Iris pigment epithelial cell (primary cell): ENCODE data around the gene PDZRN3.
A peak's percentile ranks its signal among the peaks of the same experiment; 100 is the strongest.

Experiments used
- DNase-seq: peaks from one replicate; pipeline ENCODE4 v3.0.0-alpha.2; 2011; ENCODE audit warnings: low read depth

Gene PDZRN3

GRCh38 chr3:73622091-73622805 lies 2.5 kb downstream of the PDZRN3 start:
- DNase-seq: no peak

GRCh38 chr3:73621388-73621787 lies 3.4 kb downstream of the PDZRN3 start:
- DNase-seq: no peak

- no peak for DNase-seq
These were observed 6.3 kb downstream of the PDZRN3 start for GRCh38 chr3:73618461-73618860.

- no peak for DNase-seq
These were observed 8.7 kb downstream of the PDZRN3 start for GRCh38 chr3:73616056-73616455.

DNA sequence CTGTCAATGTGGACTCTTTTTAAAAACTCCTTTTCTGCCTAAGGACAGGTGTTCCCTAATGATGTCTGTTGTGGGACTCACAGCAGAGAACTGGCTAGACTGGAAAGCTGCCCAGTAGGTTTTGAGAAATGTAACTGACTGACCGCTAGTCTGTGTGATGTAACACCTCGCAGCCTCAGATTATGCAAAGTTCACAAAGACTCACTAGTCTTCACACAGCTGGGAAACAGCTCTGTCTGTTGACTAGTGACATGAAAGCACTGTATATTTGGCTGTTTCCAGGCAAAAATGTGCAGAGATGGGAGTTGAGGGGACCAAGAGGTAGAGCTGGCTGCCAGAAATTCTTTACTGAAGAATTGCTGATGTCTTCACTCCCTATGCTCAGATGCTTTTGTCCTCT lies 10.3 kb downstream of the PDZRN3 start:
- peak; percentile 77 for DNase-seq

DNA sequence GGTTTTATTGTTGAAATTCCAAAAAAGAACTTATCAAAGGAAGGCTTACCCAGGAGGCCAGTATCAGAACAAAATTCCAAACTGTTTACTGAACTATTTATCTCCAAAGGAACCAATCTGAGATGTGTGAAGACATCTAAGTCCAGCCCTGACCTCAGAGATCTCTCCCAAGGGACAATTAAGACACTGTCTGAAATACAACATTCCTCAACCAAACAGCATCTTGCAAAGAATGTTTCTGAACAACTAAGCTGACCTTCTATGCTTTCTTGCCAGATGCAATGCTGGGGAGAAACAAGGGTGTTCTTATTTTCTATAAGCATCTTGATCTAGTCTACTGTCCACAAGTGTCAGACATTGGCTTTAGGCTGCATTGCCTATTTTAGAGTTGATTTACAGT lies 13.6 kb downstream of the PDZRN3 start:
- DNase-seq: no peak

DNA sequence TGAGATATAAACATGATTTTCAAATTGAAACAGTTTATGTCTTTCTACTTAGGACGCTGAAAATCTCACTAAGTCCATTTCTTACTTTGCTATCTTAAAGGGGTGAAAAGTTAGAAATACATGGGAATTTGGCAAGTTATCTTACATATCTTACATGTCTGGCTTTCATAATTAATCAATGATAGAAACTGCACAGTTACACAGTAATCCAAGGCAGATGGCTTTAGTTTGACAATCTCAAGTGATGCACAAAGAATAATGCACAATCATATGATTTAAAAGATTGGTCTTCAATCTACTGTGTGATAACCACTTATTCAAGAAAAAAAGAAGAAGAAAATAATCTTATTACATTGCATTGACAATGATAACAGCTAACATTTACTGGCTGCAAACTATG lies 14.2 kb downstream of the PDZRN3 start:
- no peak for DNase-seq

GRCh38 chr3:73609655-73610054 lies 15.1 kb downstream of the PDZRN3 start:
- no peak for DNase-seq

DNA sequence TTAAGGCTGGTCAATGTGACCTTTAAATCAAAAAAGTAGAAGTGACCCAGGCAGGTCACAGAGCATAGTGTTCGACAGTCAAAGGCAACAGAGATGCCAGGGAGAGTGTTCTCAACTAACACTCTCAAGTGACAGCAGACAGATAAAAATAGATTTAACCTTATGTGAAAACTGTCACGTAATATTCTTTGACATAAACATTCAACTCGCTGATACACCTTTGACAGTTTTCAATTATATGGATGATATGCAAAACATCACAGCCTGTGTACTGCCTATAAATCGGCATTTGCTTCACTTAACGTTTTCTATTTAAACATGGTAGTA lies 15.5 kb downstream of the PDZRN3 start:
- no peak for DNase-seq

DNA sequence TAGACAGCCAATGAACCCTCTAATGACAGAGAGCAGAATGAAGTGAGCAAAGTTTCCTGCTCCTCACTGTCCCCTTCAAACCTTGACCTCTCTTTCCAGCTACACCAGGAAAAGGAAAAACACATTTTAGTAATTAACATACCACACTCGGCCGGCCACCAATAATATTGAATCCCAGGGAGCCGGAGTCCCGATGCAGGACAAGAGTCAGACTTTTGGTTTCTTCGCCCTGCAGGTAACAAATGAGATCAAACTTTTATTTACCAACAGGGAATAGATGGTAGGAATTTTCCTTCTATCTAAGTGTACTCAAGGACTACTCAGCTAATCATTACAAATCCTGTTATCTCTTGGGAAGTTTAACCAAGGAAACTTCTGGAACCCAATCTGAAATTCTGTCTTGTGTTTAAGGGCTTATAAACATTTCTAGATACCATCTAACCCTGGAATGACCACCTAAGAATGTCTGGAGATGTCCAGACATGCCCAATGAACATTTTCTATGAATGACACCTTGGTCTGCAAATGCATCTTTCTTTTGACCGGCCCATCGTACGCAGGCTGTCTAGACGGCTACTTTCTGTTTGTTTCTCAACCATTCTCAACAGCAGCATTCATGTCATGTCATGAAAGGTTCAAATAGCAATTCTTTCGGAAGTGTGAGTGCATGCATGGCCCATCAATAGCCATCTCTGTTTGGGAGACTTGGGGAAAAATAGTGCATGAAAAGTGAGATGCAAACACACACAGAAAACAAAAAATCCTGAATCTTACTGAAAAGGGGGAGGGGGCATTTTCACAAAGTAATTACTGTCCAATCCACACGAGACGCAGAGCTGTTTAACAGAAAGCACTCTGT lies 16.1 kb downstream of the PDZRN3 start:
- no peak for DNase-seq

GRCh38 chr3:73605861-73606260 lies 18.9 kb downstream of the PDZRN3 start:
- no peak for DNase-seq

- DNase-seq: peak; percentile 58
These were observed 19.3 kb downstream of the PDZRN3 start for GRCh38 chr3:73605412-73605811.

GRCh38 chr3:73604451-73604850 lies 20.3 kb downstream of the PDZRN3 start:
- DNase-seq: no peak

DNA sequence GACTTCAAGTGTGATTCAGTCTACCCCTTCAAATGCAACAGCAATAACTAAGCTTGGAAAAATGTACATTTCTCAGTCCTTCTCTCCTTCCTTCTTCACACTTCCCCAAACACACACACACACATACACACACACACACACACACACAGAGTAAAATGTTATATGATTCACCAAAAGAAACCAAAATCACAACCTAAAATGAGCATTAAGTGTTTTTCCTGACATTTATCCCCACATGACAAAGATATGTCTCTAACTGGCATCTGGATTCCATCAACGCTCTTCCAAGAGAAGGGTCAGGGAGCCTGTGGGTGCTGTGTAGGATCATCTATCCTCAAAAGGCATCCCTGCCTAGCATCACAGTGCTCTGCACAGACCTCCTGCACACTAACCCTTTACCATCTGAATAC lies 21.0 kb downstream of the PDZRN3 start:
- DNase-seq: no peak

DNA sequence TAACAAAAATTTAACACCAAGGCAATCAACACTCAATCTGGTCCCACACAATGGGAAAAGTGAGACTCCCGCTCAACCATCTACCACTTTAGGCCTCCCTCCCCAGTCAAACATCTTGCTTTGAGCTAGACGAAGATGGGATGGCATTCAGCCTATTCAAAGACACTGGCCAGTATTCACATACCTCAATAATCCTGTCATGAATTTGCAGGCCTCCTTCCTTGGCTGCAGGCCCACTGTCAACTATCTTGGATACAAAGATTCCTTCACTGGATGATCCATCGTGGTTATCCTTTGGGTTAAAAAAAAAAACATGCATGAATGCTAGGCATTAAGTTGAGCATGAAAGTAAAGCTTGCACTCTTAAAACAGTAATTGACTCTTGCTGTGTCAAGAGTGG lies 22.6 kb downstream of the PDZRN3 start:
- peak; percentile 54 for DNase-seq

GRCh38 chr3:73601481-73601880 lies 23.3 kb downstream of the PDZRN3 start:
- no peak for DNase-seq

DNA sequence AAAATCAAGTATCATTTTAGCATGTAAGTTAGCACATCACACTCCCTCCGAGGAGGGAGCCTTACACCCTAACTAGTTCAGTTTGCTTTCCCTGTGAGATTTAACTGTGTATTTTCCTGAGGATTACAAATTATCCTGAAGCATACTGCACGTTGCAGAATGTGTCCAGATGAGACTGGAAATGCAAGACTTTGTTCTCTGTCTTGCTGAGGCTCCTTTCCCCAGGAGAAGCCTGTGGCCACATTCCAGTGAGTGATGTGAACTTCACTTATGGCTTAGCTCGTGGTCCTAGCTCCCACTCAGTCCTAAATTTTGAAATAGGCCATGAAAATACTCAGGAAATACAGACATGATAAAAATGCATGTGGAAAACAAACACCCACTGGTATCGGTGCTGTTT lies 23.7 kb downstream of the PDZRN3 start:
- DNase-seq: no peak

DNA sequence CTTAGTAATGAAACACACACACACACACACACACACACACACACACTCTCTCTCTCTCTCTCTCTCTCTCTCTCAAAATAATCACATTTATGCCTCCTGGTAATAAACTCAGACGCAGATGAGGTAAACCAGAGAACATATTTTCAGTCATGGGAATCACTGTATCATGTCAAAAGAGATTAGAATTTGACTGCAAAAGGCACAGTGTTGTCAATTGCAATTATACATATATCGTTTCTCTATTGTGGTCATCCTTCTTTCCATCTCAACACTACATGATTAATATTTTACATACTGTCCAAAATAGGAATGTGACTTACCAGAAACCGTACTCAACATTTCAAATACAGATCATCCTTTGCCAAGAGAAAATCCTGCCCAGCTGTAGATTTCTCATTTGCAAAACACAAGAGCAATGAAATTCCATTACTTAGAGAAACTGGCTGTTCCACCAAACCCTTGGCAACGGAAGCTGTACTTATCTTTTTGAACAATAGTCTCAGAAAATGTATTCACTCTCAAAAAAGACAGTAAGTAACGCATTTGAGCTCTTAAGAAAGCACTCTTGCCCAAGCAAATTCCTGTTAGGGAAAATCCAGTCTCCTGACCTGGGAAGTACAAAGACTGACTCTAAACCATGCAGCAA lies 24.3 kb downstream of the PDZRN3 start:
- DNase-seq: peak; percentile 42

DNA sequence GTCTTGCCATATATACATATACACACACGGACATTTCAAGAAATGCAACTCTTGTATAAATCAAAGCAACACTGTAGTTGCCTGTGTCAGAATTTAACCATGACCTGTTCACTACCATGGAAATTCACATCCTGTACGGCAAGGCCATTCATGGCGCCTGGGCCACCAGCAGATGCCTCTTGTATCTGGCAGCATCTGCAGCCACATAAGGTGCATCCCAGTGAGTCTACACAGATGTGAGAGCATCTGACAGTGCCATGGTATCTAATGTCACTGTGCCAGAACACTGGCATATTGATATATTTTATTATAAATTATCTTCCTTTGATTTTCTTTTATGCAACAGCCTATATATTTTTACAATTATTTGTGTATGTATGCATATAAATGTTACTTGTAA lies 25.1 kb downstream of the PDZRN3 start:
- no peak for DNase-seq

DNA sequence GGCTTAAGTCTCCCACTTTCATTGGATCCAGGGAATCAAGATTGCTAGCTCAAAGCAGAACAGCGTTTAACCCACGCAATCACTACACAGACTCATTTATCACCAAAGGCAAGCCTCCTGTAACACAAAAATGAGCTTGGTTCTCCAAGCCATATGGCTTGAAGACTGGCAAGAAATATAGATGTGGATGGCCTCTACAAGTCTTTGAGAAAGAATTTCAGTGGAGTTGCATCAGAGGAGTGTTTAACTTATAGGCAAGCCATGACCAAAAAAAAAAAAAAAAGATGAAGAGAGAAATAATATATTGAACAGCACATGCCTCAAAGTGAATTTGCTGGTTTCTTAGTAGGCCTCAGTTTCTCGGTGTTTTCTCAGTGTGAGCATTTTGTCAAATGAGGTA lies 27.3 kb downstream of the PDZRN3 start:
- no peak for DNase-seq

- no peak for DNase-seq
These were observed 32.3 kb downstream of the PDZRN3 start for GRCh38 chr3:73592154-73593144.

DNA sequence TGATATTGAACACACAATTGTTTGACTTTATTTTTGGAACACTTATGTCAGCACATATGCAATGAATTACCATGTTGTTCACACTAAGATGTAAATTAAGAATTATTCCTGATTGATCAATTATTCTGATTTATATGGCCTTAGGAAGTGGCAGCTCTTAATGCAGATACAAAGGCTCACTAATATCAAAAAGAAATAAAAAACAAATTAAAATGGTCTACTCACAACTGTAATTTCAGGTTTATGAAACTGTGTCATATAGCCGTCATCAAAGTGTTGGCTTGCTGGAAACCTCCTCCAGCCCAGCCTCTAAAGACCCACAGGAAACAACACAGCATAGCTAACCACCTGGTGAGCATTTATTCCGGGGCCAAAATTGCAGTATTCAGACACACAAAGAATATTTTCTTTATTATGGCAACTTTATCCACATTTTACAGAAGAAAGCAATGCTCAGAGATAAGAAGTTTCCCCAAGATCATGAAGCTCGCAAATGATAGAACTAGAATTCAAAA lies 33.4 kb downstream of the PDZRN3 start:
- DNase-seq: no peak
